ENCODE measurements around the gene DSCAM. TPM values are rescaled to one million over a fixed set of nuclear protein-coding genes. Genes with fewer than 3 reads are reported as not detected.

The DSCAM gene
- total RNA-seq, 2 experiments from 2014 or later = not detected

DNA sequence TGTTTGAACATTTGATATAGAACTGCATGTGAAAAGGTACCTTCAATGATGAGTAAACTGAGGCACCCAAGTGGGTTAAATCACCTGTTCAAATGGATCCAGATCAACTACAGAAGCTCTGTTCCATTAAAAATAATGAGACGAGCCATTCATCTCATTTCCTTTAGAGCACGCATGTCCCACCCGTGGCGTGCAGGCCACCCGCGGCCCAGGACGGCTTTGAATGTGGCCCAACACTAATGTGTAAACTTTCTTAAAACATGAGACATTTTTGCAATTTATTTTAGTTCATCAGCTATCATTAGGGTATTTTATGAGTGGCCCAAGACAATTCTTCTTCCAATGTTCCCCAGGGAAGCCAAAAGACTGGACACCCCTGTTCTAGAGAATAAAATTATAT is 381.6 kb downstream of the DSCAM start:
- intact Hi-C loops (cut with DNase I, micrococcal nuclease) = no loop called here
- Histone ChIP-seq H3K9me3 (ENCODE audit: control insufficient read depth in 1 of 2, insufficient read depth in 1 of 2, low read length in 2 of 2) (peaks cover 0 to 10% of the 10 kb centered on the region in 2 experiments), H3K27ac (ENCODE audit: low read depth in 1 of 2, low read length in 2 of 2) (no peak overlapping the region), H3K4me1 (ENCODE audit: insufficient read depth, low read length) (no peaks in the 10 kb centered on the region), H3K27me3 (ENCODE audit: control insufficient read depth in 1 of 2, insufficient read depth in 2 of 2, low read length in 2 of 2) (no peaks in the 10 kb centered on the region), H3K4me3 (ENCODE audit: low read length) (no peak overlapping the region), H3K36me3 (ENCODE audit: insufficient read depth, low read length) (no peaks in the 10 kb centered on the region)
- TF ChIP-seq, protein P1, sequence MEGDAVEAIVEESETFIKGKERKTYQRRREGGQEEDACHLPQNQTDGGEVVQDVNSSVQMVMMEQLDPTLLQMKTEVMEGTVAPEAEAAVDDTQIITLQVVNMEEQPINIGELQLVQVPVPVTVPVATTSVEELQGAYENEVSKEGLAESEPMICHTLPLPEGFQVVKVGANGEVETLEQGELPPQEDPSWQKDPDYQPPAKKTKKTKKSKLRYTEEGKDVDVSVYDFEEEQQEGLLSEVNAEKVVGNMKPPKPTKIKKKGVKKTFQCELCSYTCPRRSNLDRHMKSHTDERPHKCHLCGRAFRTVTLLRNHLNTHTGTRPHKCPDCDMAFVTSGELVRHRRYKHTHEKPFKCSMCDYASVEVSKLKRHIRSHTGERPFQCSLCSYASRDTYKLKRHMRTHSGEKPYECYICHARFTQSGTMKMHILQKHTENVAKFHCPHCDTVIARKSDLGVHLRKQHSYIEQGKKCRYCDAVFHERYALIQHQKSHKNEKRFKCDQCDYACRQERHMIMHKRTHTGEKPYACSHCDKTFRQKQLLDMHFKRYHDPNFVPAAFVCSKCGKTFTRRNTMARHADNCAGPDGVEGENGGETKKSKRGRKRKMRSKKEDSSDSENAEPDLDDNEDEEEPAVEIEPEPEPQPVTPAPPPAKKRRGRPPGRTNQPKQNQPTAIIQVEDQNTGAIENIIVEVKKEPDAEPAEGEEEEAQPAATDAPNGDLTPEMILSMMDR (IDR thresholded peaks at IDR 0.05) = no peak
- ATAC-seq (ENCODE audit: poor library complexity) = no peak
- CTCF ChIA-PET = no interaction called here
- Mint-ChIP-seq H3K4me1 (ENCODE audit: low read depth) (no peaks in the 10 kb centered on the region), H3K9me3 (peaks cover 2% of the 10 kb centered on the region), H3K27ac (no peak overlapping the region), H3K4me3 (no peak overlapping the region), H3K36me3 (ENCODE audit: low read depth) (no peaks in the 10 kb centered on the region), H3K27me3 (peaks cover 9% of the 10 kb centered on the region)
- DNase-seq = no peak
- POLR2A ChIA-PET = no interaction called here

DNA sequence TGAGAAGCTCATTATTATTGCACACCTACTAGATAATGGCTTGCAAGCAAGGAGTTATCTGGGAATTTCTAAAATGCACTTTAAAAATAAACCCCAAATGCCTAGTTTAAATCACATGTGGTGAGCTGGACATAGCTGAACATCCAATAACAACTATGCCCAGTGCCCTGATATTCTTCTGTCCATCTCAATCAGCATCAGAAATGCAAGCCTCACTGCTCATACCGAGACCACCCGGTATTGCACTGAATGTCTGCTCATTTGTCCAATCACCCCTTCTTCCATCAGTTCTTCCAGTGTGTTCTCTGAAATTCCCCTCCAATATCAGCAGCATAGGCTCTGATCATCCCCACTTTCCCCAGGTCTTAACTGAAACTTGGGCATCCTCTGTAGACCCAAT is 383.8 kb downstream of the DSCAM start:
- CTCF ChIA-PET = no interaction called here
- Mint-ChIP-seq H3K36me3 (ENCODE audit: low read depth) (no peaks in the 10 kb centered on the region), H3K27me3 (peaks cover 9% of the 10 kb centered on the region), H3K9me3 (peaks cover 2% of the 10 kb centered on the region), H3K27ac (no peak overlapping the region), H3K4me1 (ENCODE audit: low read depth) (no peaks in the 10 kb centered on the region), H3K4me3 (no peak overlapping the region)
- TF ChIP-seq, protein P1 (IDR thresholded peaks at IDR 0.05) = no peak
- intact Hi-C loops (cut with DNase I, micrococcal nuclease) = no loop called here
- Histone ChIP-seq H3K9me3 (ENCODE audit: control insufficient read depth in 1 of 2, insufficient read depth in 1 of 2, low read length in 2 of 2) (peaks cover 0 to 8% of the 10 kb centered on the region in 2 experiments), H3K4me3 (ENCODE audit: low read length) (no peak overlapping the region), H3K27me3 (ENCODE audit: control insufficient read depth in 1 of 2, insufficient read depth in 2 of 2, low read length in 2 of 2) (no peaks in the 10 kb centered on the region), H3K27ac (ENCODE audit: low read depth in 1 of 2, low read length in 2 of 2) (no peak overlapping the region), H3K4me1 (ENCODE audit: insufficient read depth, low read length) (no peaks in the 10 kb centered on the region), H3K36me3 (ENCODE audit: insufficient read depth, low read length) (no peaks in the 10 kb centered on the region)
- POLR2A ChIA-PET = no interaction called here
- ATAC-seq (ENCODE audit: poor library complexity) (no peak), DNase-seq (no peak)

DNA sequence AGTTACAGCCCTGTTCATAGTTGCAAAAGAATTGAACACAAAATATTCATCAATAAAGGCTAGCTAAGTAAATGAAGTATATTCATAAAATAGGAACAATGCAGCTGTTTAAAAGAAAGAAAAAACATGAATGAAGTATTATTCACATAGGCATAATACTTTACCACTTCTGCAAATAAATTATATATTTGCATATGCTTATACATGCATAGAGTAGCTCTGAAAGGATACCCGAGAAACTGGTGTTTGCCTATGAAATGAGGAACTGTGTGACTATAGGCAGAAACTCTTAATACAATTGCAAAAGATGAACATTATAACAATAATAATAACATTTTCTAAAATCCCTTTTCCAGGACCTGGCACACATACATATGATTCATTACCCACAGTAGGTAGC is 385.9 kb downstream of the DSCAM start:
- Mint-ChIP-seq H3K9me3 (no peaks in the 10 kb centered on the region), H3K4me1 (ENCODE audit: low read depth) (no peaks in the 10 kb centered on the region), H3K36me3 (ENCODE audit: low read depth) (no peaks in the 10 kb centered on the region), H3K27me3 (peaks cover 5% of the 10 kb centered on the region), H3K4me3 (no peak overlapping the region), H3K27ac (no peak overlapping the region)
- Histone ChIP-seq H3K27ac (ENCODE audit: low read depth in 1 of 2, low read length in 2 of 2) (no peak overlapping the region), H3K27me3 (ENCODE audit: control insufficient read depth in 1 of 2, insufficient read depth in 2 of 2, low read length in 2 of 2) (no peaks in the 10 kb centered on the region), H3K9me3 (ENCODE audit: control insufficient read depth in 1 of 2, insufficient read depth in 1 of 2, low read length in 2 of 2) (peaks cover 0 to 11% of the 10 kb centered on the region in 2 experiments), H3K4me3 (ENCODE audit: low read length) (no peak overlapping the region), H3K4me1 (ENCODE audit: insufficient read depth, low read length) (no peaks in the 10 kb centered on the region), H3K36me3 (ENCODE audit: insufficient read depth, low read length) (no peaks in the 10 kb centered on the region)
- DNase-seq (no peak), ATAC-seq (ENCODE audit: poor library complexity) (no peak)
- CTCF ChIA-PET = no interaction called here
- POLR2A ChIA-PET = no interaction called here
- intact Hi-C loops (cut with DNase I, micrococcal nuclease) = no loop called here
- TF ChIP-seq, protein P1 (IDR thresholded peaks at IDR 0.05) = no peak
